ENCODE data around the gene MTA1.

MTA1 gene

GRCh38 chr14:105490267-105490571 is 70.6 kb downstream of the MTA1 start:
- no peak for DNase-seq

DNA sequence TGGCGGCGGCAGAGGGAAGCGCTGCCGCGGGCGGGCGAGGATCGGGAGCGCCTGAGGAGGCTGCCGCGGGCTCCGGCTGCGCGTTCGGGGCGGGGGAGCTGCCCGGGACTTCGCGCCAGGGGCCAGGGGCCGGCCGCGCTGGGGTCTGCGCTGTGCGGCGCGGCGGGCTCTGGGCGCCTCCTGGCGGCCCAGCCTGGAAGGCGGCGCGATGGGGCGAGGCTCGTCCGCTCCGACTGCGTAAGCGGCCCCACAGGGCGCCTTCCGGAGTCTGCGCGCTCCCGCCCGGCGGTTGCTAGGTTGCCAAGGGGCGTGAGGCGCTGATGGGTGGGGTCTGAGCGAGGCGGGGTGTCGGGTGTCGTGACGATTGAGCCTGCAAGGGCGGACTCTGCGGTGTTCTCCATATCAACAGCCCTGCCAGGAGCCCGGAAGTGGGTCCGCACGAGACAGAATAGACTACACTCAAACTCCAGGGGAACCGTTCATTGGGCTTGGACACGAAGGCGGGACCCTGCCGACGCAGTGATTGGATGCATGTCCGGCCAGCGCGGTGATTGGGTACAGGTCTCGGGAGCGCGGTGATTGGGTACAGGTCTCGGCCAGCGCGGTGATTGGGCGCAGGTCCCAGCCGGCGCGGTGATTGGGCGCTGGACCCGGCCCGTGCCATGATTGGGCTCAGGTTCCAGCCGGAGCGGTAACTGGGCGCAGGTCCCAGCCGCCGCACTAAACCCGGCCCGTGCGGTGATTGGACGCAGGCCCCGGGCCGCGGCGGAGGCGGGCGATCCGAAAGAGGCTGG is 71.1 kb downstream of the MTA1 start, which contains the start of gene TEDC1:
Gene TEDC1, plus strand, starts transcription at position 675 of the 794 bp plus-strand sequence. CDS start 130 bp downstream, outside the sequence.
- peak; percentile 100 for DNase-seq

DNA sequence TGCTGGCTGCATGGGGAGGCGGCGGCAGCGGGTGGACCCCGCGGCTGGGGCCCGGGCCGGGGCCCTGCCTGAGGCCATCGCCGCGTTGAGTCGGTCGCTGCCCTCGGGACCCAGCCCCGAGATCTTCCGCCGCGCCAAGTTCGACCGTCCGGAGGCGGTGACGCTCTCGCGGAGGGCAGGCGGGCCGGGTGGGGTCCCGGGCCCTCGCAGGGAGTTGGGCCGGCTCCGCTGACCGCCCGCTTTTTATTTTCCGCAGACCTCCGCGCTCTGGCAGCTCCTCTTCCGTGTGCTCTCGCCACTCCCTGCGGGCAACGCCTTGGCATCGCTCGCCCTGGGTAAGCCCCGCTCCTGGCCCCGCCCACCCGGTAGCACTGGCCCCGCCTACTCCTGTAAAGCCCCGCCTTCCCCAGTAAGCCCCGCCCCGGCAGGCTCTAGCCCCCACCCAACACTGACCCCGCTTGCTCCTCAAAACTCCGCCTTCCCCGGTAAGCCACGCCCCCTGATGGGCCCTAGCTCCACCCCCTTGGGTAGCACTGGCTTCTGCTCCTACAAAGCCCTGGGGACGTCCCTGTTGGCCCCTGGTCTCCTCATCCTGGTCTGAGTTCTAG is 71.8 kb downstream of the MTA1 start:
- DNase-seq = peak; percentile 78

DNA sequence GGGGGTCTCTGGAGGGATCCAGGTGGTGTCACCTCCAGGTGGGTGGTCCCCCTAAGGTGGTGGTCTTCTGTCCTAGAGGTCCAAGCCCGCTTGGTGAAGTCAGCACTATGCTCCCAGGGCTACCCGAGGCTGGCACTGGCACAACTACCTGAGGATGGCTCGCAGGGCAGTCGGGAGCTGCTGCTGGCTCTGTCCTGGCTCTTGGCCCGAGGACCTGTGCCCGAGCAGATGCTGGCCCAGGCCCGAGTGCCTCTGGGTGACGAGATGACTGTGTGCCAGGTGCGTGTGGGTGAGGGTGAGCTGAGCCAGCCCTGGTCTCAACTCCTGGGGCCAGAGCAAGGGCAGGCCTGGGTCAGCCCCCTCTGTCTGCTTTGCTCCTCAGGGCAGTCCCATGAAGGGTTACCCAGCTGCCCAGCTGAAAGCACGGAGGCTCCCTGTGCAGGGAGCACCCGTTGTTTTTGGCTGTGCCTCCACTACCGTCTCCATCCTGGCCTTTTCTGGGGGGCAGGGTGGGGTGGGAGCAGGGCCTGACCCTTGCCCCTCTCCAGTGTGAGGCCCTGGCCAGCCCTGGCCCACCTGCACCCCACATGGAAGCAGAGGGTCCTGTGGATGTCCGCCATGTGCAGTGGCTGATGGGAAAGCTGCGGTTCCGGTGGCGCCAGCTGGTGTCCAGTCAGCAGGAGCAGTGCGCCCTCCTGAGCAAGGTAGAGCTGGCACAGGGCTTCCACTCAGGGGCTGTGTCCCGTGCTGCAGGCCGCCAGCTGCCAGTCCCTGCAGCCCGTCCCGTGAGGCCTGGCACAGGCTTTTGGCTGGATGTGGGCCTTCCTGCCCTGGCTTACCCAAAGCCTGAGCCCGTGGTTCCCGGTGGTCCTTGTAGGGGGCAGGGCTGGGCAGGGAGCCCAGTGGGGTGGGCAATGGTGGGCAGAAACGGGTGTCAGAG is 72.7 kb downstream of the MTA1 start:
- no peak for DNase-seq

- no peak for DNase-seq
Measured at GRCh38 chr14:105492971-105493871, 73.6 kb downstream of the MTA1 start.

DNA sequence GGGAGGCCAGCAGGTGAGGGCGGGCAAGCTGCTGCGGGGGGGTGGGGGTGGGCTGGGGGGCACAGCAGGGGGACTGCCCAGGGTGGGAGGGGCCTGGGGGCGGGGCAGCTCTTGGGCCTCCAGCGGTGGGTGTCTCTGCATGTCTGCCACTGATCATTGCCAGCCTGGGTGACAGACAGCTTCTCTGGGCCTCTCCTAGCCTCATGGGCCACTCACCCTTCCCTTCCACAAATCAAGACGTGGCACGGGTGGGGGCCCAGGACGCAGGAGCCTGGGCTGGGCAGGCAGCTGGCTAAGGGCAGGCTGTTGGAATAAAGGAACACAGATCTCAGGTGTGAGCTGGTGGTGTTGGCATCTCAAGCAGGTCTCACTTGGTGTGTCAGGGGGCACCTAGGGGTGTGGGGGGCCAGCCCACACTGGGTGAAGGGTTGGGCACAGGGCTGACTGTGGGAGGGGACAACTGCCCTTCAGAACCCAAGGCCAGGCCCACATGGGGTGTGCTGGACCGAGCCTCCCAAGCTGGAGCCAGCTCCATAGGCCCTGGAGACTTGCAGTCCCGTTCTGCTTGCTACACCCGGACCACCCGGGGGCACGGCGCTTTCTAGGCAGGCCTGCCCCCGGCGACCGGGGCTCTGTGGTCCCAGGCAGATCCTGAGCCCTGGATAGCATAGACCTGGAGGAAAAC is 74.4 kb downstream of the MTA1 start:
- DNase-seq = no peak

DNA sequence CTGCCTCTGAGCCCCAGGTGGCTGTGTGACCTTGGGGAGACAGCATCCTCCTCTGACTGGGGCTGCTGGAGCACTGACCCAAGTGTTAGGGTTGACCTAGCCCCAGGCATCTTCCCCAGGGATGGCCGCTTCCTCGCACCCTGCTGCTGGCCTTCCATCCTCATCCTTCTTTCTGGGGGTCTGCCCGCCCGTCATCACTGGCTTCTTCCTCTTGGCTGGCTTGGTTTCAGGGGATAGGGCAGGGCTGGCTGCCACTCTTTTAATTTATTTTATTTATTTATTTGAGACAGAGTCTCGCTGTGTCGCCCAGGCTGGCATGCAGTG is 74.9 kb downstream of the MTA1 start:
- DNase-seq = no peak

- no peak for DNase-seq
Measured at GRCh38 chr14:105495101-105495989, 75.7 kb downstream of the MTA1 start.

DNA sequence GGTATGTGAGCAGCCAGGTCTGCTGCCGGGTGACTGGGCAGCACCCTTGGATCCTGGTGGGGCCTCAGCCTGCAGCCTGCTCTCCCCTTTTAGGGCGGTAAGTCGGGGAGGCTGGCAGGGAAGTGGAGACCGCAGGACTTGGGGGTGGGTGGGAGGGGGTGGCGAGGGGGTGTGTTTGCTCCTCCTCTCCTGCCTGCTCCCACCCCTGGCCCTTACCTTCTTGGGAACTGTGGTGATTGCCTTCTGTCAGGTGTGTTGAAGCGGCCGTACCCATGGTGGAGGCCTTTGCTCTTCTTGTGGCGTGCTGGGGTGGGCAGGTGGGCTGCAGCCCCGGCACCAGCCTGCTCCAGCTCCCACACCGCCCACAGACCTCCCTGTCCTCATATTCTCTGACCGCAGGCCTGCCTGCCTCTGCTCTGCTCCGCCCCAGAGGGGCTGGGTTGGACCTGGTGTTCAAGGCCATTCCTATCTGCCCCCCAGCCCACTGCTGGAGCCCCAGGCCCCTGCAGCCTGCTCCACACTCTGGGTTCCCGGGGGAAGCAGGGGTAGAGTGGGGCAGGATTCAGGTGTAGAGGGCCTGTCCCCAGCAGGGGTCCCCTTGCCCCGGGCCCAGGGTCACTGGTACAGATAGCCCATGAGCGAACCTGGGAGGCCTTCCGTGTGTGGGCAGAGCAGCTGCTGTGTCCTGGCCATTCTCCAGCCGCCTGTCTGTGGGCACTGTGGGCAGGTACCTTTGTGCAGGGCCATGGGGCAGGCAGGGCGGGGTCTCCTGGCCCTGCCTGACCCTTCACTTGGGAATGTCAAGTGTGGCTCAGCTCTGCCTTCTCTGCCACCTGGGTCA is 76.6 kb downstream of the MTA1 start:
- DNase-seq = no peak

GRCh38 chr14:105496831-105497591 is 77.4 kb downstream of the MTA1 start:
- DNase-seq = no peak

DNA sequence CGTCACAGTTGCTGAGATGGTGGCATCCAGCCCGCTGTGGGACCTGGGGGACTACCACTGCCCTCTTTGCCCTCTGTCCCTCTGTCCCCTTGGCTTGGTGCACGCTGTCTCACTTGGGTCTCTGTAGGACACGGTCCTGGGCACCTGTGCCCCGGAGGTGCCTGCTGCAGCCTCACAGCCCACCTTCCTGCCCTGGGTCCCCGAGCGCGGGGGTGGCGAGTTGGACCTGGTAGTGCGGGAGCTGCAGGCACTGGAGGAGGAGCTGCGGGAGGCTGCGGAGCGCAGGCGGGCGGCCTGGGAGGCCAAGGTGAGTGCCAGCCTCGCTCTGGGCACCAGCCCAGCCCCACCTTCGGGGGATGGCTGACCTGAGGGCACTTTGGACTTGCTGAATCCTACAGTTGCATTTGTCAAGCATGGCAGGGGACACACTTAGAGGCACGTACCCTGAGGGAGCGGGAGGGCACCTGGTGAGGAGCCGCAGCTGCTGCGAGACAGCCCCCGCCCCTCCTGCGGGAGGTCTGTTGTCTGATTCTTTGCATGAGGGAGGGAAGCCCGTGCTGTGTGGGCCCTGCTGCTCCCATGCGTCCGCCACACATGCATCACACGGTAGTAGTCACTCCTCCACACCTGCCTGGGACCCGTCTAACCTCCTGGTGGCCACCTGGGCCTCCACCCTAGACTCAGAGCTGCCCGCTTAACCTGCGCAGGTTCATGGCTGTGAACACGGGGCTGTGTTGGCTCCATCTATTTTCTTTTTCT is 78.2 kb downstream of the MTA1 start:
- DNase-seq = no peak

GRCh38 chr14:105498430-105499255 is 79.0 kb downstream of the MTA1 start:
- peak; percentile 39 for DNase-seq

- peak; percentile 61 for DNase-seq
Measured at GRCh38 chr14:105499256-105500035, 79.8 kb downstream of the MTA1 start.

DNA sequence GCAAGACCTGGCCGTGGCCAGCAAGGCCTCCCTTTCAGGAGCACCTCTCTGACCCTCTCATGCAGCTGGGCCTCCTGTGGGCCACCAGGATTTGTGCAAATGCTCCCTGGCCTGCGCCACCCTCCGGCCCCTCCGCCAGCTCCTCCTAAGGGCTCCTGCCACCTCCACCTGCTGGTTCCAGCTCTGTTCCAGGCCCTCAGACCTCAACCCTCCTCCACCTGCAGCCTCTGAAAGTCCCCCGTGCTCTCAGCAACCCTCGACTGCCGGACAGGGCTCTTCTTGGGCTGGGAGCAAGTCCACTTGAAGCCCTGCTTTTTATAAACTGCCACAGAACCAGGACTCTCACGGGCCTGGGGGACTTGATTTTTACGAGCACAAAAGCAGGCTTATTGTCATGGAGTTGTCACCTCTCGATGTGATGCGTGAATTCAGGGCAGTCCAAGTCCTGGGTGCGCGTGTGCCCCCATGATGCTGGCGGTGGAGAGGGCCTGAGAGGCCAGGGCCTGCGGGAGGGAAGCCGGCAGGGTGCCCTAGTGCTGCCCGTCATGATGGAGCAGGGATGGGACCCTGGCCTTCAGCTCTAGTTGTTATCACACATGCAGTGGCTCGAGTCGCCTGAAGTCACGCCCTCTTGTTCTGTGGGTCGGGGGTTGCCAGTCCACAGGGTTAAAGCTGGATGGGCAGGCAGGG is 80.6 kb downstream of the MTA1 start:
- no peak for DNase-seq

GRCh38 chr14:105500726-105501101 is 81.1 kb downstream of the MTA1 start:
- no peak for DNase-seq

Data from eye (tissue), 1 donor.